Measurements from ENCODE around the gene PANK2. TPM values are rescaled to one million over a fixed set of nuclear protein-coding genes. Genes with fewer than 3 reads are reported as not detected.

PANK2 gene
- total RNA-seq, 1 experiment from 2014 or later: 41.6 TPM

GRCh38 chr20:3915691-3916090, 26.5 kb downstream of the PANK2 start:
- H3K79me2 ChIP-seq (ENCODE audit: insufficient read depth, low read length): peaks cover 93% of the 10 kb centered on the region
- peaks cover 35 to 56% of the 10 kb centered on the region in 2 experiments for H3K36me3 ChIP-seq (ENCODE audit: control insufficient read depth in 1 of 2, insufficient read depth in 2 of 2, low read length in 2 of 2)
- H2AFZ ChIP-seq (ENCODE audit: low read depth, low read length, poor library complexity, severe bottlenecking): no peak overlapping the region
- BruUV-seq (replicated peaks): no TSS peak
- H3K9me3 ChIP-seq (ENCODE audit: control insufficient read depth in 1 of 2, insufficient read depth in 1 of 2, low read depth in 1 of 2, low read length in 2 of 2): no peaks in the 10 kb centered on the region
- H3K4me2 ChIP-seq (ENCODE audit: low read length): no peak overlapping the region
- CTCF ChIA-PET: no interaction called here
- TF ChIP-seq ELF1 (IDR thresholded peaks at IDR 0.05; ENCODE audit: borderline replicate concordance, low read depth) (no peak), SP1 (IDR thresholded peaks at IDR 0.05; ENCODE audit: low read depth) (no peak), ZNF274 (IDR thresholded peaks at IDR 0.05; ENCODE audit: low read depth, low read length) (no peak), POLR2A (IDR thresholded peaks at IDR 0.05; ENCODE audit: borderline replicate concordance, extremely low read depth, insufficient read depth, insufficient read length) (no peak), CBX3 (IDR thresholded peaks at IDR 0.05; ENCODE audit: low read depth) (no peak), POLR2AphosphoS5 (IDR thresholded peaks at IDR 0.05; ENCODE audit: low read depth, low read length) (no peak), CTCF (IDR thresholded peaks at IDR 0.05 in 2 of 3, conservative IDR thresholded peaks at IDR 0.05 in 1 of 3; ENCODE audit: borderline replicate concordance in 1 of 3, insufficient read depth in 1 of 3, low read depth in 2 of 3, low read length in 2 of 3) (no peak), MAX (IDR thresholded peaks at IDR 0.05) (no peak), EGR1 (IDR thresholded peaks at IDR 0.05; ENCODE audit: low read depth) (no peak), CEBPB (IDR thresholded peaks at IDR 0.05; ENCODE audit: low read depth) (no peak), ZFX (IDR thresholded peaks at IDR 0.05) (no peak), RAD21 (IDR thresholded peaks at IDR 0.05; ENCODE audit: low read depth) (no peak), SRF (IDR thresholded peaks at IDR 0.05; ENCODE audit: low read depth) (no peak), ZBTB33 (IDR thresholded peaks at IDR 0.05; ENCODE audit: extremely low read depth, insufficient replicate concordance, low read length) (no peak), EZH2 (IDR thresholded peaks at IDR 0.05) (no peak), FOSL1 (IDR thresholded peaks at IDR 0.05; ENCODE audit: low read depth) (no peak), JUND (IDR thresholded peaks at IDR 0.05) (no peak), SIN3A (IDR thresholded peaks at IDR 0.05; ENCODE audit: low read depth) (no peak), REST (IDR thresholded peaks at IDR 0.05; ENCODE audit: low read depth) (no peak), TCF7L2 (IDR thresholded peaks at IDR 0.05; ENCODE audit: borderline replicate concordance, extremely low read depth, insufficient read depth, insufficient read length) (no peak)
- peaks cover 25% of the 10 kb centered on the region; the same call in 1 of the 2 replicates for H4K20me1 ChIP-seq (ENCODE audit: insufficient read depth)
- intact Hi-C loops (cut with micrococcal nuclease): no loop called here
- H3K27ac ChIP-seq (ENCODE audit: low read depth, low read length): no peak overlapping the region
- H3K4me3 ChIP-seq (replicated peaks in 1 of 2; ENCODE audit: low read depth in 1 of 2, low read length in 2 of 2): no peak overlapping the region
- POLR2A ChIA-PET: interaction anchor here (0.6 kb wide), 1 partner anchor 11 kb away, joined by 3 read pairs; no protein-coding TSS in a partner anchor
- H3K27me3 ChIP-seq (ENCODE audit: insufficient read depth, low read length): no peaks in the 10 kb centered on the region
- RAD21 ChIA-PET (ENCODE audit: low non-redundant PET in 1 of 2, low total read pairs in 2 of 2, uncharacterized antibody in 2 of 2, unreplicated experiment in 2 of 2): no interaction called here
- no peak for ATAC-seq
- DNase-seq (ENCODE audit: low read depth, low spot score): no peak
- no peaks in the 10 kb centered on the region for H3K4me1 ChIP-seq (ENCODE audit: control insufficient read depth in 1 of 2, insufficient read depth in 2 of 2, low read length in 2 of 2)
- H3K9me2 ChIP-seq (ENCODE audit: insufficient read depth): no peaks in the 10 kb centered on the region
- H3K9ac ChIP-seq (ENCODE audit: low read length): no peak overlapping the region
